Measurements from ENCODE around the gene PARD3. TPM values are rescaled to one million over a fixed set of nuclear protein-coding genes. Genes with fewer than 3 reads are reported as not detected.
"Not testable (repeated sequence)": the region's sequence is repeated elsewhere in the genome, so short reads cannot be mapped to it uniquely, and the experiment has no call there.

The PARD3 gene
- total and polyA plus RNA-seq, 2 donors from 2014 or later = 21.1 to 47.5 TPM

GRCh38 chr10:34707656-34708055 lies 107.4 kb downstream of the PARD3 start:
- H3K36me3 ChIP-seq (ENCODE audit: control insufficient read depth in 2 of 3, insufficient read depth in 3 of 3, low read length in 3 of 3) = no peaks in the 10 kb centered on the region
- no peaks in the 10 kb centered on the region for H3K9me3 ChIP-seq (ENCODE audit: control insufficient read depth in 2 of 3, insufficient read depth in 1 of 3, low read length in 3 of 3)
- H3K9ac ChIP-seq (ENCODE audit: low read length in 3 of 3) = no peak overlapping the region
- intact Hi-C loops (cut with DNase I) = no loop called here
- no peak for FAIRE-seq
- peaks cover 0 to 43% (median 24%) of the 10 kb centered on the region in 3 donors for H3K4me1 ChIP-seq (ENCODE audit: control insufficient read depth in 2 of 3, insufficient read depth in 2 of 3, low read depth in 1 of 3, low read length in 3 of 3)
- H3K27me3 ChIP-seq (ENCODE audit: control insufficient read depth, insufficient read depth, low read length) = no peaks in the 10 kb centered on the region
- TF ChIP-seq CTCF (IDR thresholded peaks at IDR 0.05; ENCODE audit: borderline replicate concordance, extremely low read depth, insufficient read depth) = no peak
- H3K4me3 ChIP-seq (ENCODE audit: low read length in 3 of 3) = no peak overlapping the region
- no peak for DNase-seq
- no peak overlapping the region for H3K27ac ChIP-seq (ENCODE audit: low read depth in 2 of 2, low read length in 2 of 2)

GRCh38 chr10:34706992-34707391 lies 108.1 kb downstream of the PARD3 start:
- DNase-seq; FAIRE-seq; H3K27me3 ChIP-seq (ENCODE audit: control insufficient read depth, insufficient read depth, low read length); H3K9ac ChIP-seq (ENCODE audit: low read length in 3 of 3); H3K36me3 ChIP-seq (ENCODE audit: control insufficient read depth in 2 of 3, insufficient read depth in 3 of 3, low read length in 3 of 3); H3K4me3 ChIP-seq (ENCODE audit: low read length in 3 of 3); intact Hi-C loops (cut with DNase I); H3K9me3 ChIP-seq (ENCODE audit: control insufficient read depth in 2 of 3, insufficient read depth in 1 of 3, low read length in 3 of 3): not testable (repeated sequence)
- Histone ChIP-seq H3K4me1 (ENCODE audit: control insufficient read depth in 2 of 3, insufficient read depth in 2 of 3, low read depth in 1 of 3, low read length in 3 of 3) (peaks cover 0 to 40% (median 22%) of the 10 kb centered on the region in 3 donors), H3K27ac (ENCODE audit: low read depth in 2 of 2, low read length in 2 of 2) (peak overlapping the region in 1 of 2 donors; percentile 37)

GRCh38 chr10:34706147-34706546 lies 108.9 kb downstream of the PARD3 start:
- H3K36me3 ChIP-seq (ENCODE audit: control insufficient read depth in 2 of 3, insufficient read depth in 3 of 3, low read length in 3 of 3) = no peaks in the 10 kb centered on the region
- H3K27ac ChIP-seq (ENCODE audit: low read depth in 2 of 2, low read length in 2 of 2) = peak overlapping the region; percentile 16 to 28
- no peaks in the 10 kb centered on the region for H3K27me3 ChIP-seq (ENCODE audit: control insufficient read depth, insufficient read depth, low read length)
- intact Hi-C loops (cut with DNase I) = no loop called here
- no peak overlapping the region for H3K9ac ChIP-seq (ENCODE audit: low read length in 3 of 3)
- no peak for TF ChIP-seq CTCF (IDR thresholded peaks at IDR 0.05; ENCODE audit: borderline replicate concordance, extremely low read depth, insufficient read depth)
- H3K4me3 ChIP-seq (ENCODE audit: low read length in 3 of 3) = no peak overlapping the region
- FAIRE-seq (no peak), DNase-seq (peak in 1 of 5 donors; percentile 19)
- H3K4me1 ChIP-seq (ENCODE audit: control insufficient read depth in 2 of 3, insufficient read depth in 2 of 3, low read depth in 1 of 3, low read length in 3 of 3) = peaks cover 0 to 35% (median 19%) of the 10 kb centered on the region in 3 donors
- no peaks in the 10 kb centered on the region for H3K9me3 ChIP-seq (ENCODE audit: control insufficient read depth in 2 of 3, insufficient read depth in 1 of 3, low read length in 3 of 3)

- peak in 1 of 5 donors; percentile 22 for DNase-seq
- Histone ChIP-seq H3K27me3 (ENCODE audit: control insufficient read depth, insufficient read depth, low read length) (no peaks in the 10 kb centered on the region), H3K27ac (ENCODE audit: low read depth in 2 of 2, low read length in 2 of 2) (peak overlapping the region in 1 of 2 donors; percentile 28), H3K4me3 (ENCODE audit: low read length in 3 of 3) (no peak overlapping the region), H3K4me1 (ENCODE audit: control insufficient read depth in 2 of 3, insufficient read depth in 2 of 3, low read depth in 1 of 3, low read length in 3 of 3) (peaks cover 0 to 31% (median 19%) of the 10 kb centered on the region in 3 donors), H3K9me3 (ENCODE audit: control insufficient read depth in 2 of 3, insufficient read depth in 1 of 3, low read length in 3 of 3) (no peaks in the 10 kb centered on the region), H3K9ac (ENCODE audit: low read length in 3 of 3) (no peak overlapping the region), H3K36me3 (ENCODE audit: control insufficient read depth in 2 of 3, insufficient read depth in 3 of 3, low read length in 3 of 3) (no peaks in the 10 kb centered on the region)
- FAIRE-seq = no peak
- intact Hi-C loops (cut with DNase I) = no loop called here
- TF ChIP-seq CTCF (IDR thresholded peaks at IDR 0.05; ENCODE audit: borderline replicate concordance, extremely low read depth, insufficient read depth) = no peak
Measured at GRCh38 chr10:34705563-34705962, 109.5 kb downstream of the PARD3 start.

Data from kidney (tissue), 14 donors.